Activated CD8-positive, alpha-beta T cell treated with anti-CD3 and anti-CD28 coated beads, Interleukin-2, amount 10 ng/mL, durations not matched to agents 7 days and 5 days (primary cell): Measurements from ENCODE around the gene SCAMP4. TPM values are rescaled to one million over a fixed set of nuclear protein-coding genes. Genes with fewer than 3 reads are reported as not detected.
A peak's percentile ranks its signal among the peaks of the same experiment; 100 is the strongest.

ENCODE experiments used
- ATAC-seq: fragments of 150-1000 bp; cut with Tn5 transposase; one replicate; pipeline ENCODE4 v1.10.0; 2021; ENCODE audit warnings: moderate library complexity
- CTCF ChIA-PET: fragments of 350-600 bp; sonication (Branson Sonifier 250); formaldehyde crosslinking; loops from one replicate; lab custom pipeline; 2021; ENCODE audit warnings: antibody characterized with exemption; lab: Charles Lee
- POLR2A ChIA-PET: fragments of 350-600 bp; sonication (Branson Sonifier 250); formaldehyde crosslinking; loops from one replicate; lab custom pipeline; 2021; ENCODE audit warnings: antibody characterized with exemption; lab: Charles Lee
- DNase-seq: peaks from one replicate; pipeline ENCODE4 v3.0.0-alpha.2; 2020
- H3K27ac Mint-ChIP-seq: one replicate; pipeline ENCODE4 v1.8.0; 2021; ENCODE audit warnings: mild to moderate bottlenecking, mixed read lengths
- H3K27me3 Mint-ChIP-seq: one replicate; pipeline ENCODE4 v1.8.0; 2021; ENCODE audit warnings: low read depth, mixed read lengths
- H3K36me3 Mint-ChIP-seq: one replicate; pipeline ENCODE4 v1.8.0; 2021; ENCODE audit warnings: low read depth, mixed read lengths
- H3K4me1 Mint-ChIP-seq: one replicate; pipeline ENCODE4 v1.8.0; 2021; ENCODE audit warnings: low read depth, mixed read lengths
- H3K4me3 Mint-ChIP-seq: one replicate; pipeline ENCODE4 v1.8.0; 2021; ENCODE audit warnings: mild to moderate bottlenecking, mixed read lengths
- H3K9me3 Mint-ChIP-seq: one replicate; pipeline ENCODE4 v1.8.0; 2022; ENCODE audit warnings: mixed read lengths; ENCODE audit not compliant: insufficient read depth
- total RNA-seq, 2 experiments: library from RNA; stranded (reverse); gene quantifications; one replicate each; pipeline ENCODE4 v1.2.3, GENCODE V29; 2021

Gene SCAMP4, protein sequence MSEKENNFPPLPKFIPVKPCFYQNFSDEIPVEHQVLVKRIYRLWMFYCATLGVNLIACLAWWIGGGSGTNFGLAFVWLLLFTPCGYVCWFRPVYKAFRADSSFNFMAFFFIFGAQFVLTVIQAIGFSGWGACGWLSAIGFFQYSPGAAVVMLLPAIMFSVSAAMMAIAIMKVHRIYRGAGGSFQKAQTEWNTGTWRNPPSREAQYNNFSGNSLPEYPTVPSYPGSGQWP
- total RNA-seq, result 10 to 100 TPM; 29.9 to 37.2 TPM

DNA sequence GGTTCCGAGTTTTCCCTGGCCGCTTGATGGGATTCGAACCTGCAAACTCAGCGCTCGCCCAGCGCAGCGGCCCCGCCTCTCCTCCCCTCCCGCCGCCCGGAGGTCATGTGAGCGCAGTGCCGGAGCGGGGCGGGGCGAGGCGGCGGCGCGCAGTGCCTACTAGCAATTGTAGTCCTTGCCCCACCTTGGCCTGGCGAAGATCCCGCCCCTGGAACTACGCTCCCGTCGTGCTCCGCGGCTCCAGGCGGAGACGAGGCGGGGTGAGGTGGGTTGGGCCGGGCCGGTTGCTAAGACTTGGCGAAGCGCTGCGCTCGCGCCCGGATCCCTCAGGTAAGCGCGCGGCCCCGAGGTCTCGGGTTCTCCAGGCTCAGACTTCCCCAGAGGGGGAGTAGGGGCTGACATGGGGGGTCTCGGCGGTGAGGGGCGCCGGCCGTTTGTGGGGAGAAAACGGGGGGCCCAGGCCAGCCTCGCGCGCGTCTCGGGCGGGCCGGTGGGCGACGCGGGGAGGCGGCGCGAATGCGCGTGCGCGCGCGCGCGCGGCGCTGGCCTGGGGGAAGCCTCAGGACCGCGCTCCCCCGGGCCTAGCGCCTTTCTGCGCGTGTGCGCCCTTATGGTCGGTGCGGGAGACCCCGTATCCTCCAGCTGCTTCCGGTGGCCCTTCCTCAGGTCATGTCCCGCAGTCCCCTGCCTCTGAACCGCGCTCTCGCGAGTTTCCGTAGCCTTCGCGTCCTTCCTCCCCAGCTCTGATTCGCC lies at the start of gene SCAMP4, which contains the start of gene ADAT3:
Gene SCAMP4 (plus strand): TSS at position 290 of the 753 bp plus-strand sequence. CDS start 9,621 bp downstream, outside the sequence.
Gene ADAT3 (plus strand): TSS at position 290 of the 753 bp plus-strand sequence. CDS start 6,649 bp downstream, outside the sequence.
- H3K36me3 Mint-ChIP-seq, result peaks cover 7% of the 10 kb centered on the region
- CTCF ChIA-PET, result interaction anchor here (1.2 kb wide), 1 partner anchor 41 kb away, joined by 4 read pairs; no protein-coding TSS in a partner anchor
- no peaks in the 10 kb centered on the region for H3K9me3 Mint-ChIP-seq
- peak within 1 kb of the TSS; percentile 89 for H3K4me3 Mint-ChIP-seq
- ATAC-seq (peak; percentile 98), DNase-seq (peak; percentile 100)
- H3K4me1 Mint-ChIP-seq, result peaks cover 51% of the 10 kb centered on the region
- no peaks in the 10 kb centered on the region for H3K27me3 Mint-ChIP-seq
- POLR2A ChIA-PET, result interaction anchor here (0.6 to 1.7 kb wide), 4 partner anchors 8 to 61 kb away, joined by 3 to 7 read pairs (median 4); no protein-coding TSS in a partner anchor
- peak within 1 kb of the TSS; percentile 90 for H3K27ac Mint-ChIP-seq

DNA sequence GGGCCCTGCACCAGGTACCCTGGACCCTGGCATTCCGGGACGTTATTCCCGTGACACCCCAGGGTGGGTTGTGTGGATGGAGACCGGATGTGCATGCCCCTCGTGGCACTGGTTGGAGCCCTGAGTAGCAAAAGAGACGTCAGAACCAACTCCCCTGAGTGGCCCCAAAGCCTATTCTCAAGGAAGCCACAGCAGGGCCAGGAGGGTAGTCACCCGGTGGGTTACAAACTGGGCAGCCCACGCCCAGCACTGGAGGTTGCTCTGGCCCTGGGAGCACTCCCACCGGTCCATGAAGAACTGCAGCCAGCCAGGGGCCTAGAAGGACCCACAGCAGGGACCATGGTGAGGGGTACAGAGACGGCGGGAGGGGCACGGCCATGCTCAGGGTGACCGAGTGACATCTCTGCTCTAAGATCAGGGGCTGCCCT lies 49.4 kb upstream of the SCAMP4 start:
- ATAC-seq, result peak; percentile 21
- peaks cover 9% of the 10 kb centered on the region for H3K36me3 Mint-ChIP-seq
- H3K27me3 Mint-ChIP-seq, result no peaks in the 10 kb centered on the region
- ChIA-PET CTCF (interaction anchor here (0.9 to 3.6 kb wide), 4 partner anchors 9 to 42 kb away, joined by 5 to 20 read pairs (median 6); no protein-coding TSS in a partner anchor), POLR2A (interaction anchor here (1.1 to 2.2 kb wide), 3 partner anchors 9 to 26 kb away, joined by 3 to 7 read pairs (median 6); no protein-coding TSS in a partner anchor)
- peak overlapping the region; percentile 83 for H3K4me3 Mint-ChIP-seq
- peak; percentile 68 for DNase-seq
- H3K27ac Mint-ChIP-seq, result peak overlapping the region; percentile 95
- H3K9me3 Mint-ChIP-seq, result no peaks in the 10 kb centered on the region
- peaks cover 74% of the 10 kb centered on the region for H3K4me1 Mint-ChIP-seq

DNA sequence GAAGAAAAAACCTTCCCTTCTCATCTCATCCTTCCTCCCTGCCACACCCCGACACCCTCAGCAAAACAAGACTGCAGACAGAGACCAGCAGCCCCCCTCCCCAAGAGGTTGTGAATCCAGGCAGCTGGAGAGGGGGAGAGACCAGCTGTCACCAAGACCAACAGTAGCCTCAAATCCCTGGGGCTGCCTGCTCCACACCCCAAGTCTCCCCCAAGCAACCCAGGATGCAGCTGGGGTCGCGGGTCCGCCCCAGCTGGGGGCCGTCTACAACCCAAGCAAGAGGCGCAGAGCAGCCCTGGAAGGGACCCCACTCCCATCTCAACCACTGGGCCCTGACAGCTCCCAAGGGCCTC lies 48.9 kb upstream of the SCAMP4 start:
- DNase-seq (no peak), ATAC-seq (no peak)
- ChIA-PET CTCF (interaction anchor here (0.9 to 1.8 kb wide), 3 partner anchors 8 to 30 kb away, joined by 3 to 7 read pairs (median 5); no protein-coding TSS in a partner anchor), POLR2A (interaction anchor here (1.1 to 2.2 kb wide), 3 partner anchors 9 to 26 kb away, joined by 3 to 7 read pairs (median 6); no protein-coding TSS in a partner anchor)
- Mint-ChIP-seq H3K9me3 (no peaks in the 10 kb centered on the region), H3K27me3 (no peaks in the 10 kb centered on the region), H3K4me3 (peak overlapping the region; percentile 83), H3K36me3 (peaks cover 7% of the 10 kb centered on the region), H3K27ac (peak overlapping the region; percentile 95), H3K4me1 (peaks cover 74% of the 10 kb centered on the region)

DNA sequence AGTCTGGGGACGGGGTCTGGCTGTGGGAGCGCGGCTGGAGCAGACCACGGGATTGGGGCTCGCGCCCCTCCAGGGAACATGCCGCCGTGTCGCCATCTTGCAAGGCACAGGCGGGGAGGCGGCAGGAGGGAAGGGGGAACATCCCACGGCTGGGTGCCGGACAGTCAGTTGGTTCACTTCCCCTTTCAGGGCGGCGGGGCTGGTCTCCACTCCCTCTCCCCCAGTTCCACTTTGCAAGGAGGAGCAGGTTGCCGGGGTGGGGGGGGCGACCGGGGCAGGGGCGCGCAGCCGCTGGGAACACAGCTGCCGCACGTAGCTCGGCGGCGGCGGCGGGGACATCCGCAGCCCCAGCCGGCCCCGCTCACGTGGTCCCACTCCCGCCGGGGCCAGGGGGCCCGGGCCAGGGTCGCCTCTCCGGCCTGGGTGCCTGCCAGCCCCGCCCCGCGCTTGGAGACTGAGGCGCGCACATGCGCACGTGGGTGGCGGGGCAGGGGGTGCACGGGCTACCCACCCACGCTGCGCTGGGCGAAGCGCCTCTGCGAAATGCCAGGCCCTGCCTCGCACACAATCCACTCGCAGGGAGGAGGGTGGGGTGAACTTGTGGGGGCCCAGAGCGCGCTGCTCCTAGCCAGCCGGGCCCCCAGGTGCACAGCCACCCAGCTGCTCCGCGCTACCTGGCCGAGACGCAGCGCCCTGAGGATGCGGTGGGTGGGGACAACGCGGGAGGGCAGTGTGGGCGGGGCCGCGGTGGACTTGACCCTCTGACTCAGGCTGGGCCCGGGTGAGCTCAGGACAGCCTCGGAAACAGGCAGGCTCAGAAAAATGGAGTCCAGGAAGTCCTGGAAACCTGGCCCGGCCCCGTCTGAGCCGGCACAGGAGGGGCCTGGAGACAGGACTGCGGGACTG lies 48.2 kb upstream of the SCAMP4 start:
- Mint-ChIP-seq H3K4me3 (peak overlapping the region; percentile 83), H3K27me3 (no peaks in the 10 kb centered on the region), H3K36me3 (peaks cover 7% of the 10 kb centered on the region), H3K4me1 (peaks cover 78% of the 10 kb centered on the region), H3K27ac (peak overlapping the region; percentile 95), H3K9me3 (no peaks in the 10 kb centered on the region)
- CTCF ChIA-PET, result interaction anchor here (0.8 to 1.8 kb wide), 6 partner anchors 8 to 40 kb away, joined by 3 to 7 read pairs (median 4); no protein-coding TSS in a partner anchor
- POLR2A ChIA-PET, result interaction anchor here (0.6 to 2.2 kb wide), 10 partner anchors 7 to 1093 kb away, joined by 3 to 9 read pairs (median 4); no protein-coding TSS in a partner anchor
- ATAC-seq (peak; percentile 15), DNase-seq (peak; percentile 51)

DNA sequence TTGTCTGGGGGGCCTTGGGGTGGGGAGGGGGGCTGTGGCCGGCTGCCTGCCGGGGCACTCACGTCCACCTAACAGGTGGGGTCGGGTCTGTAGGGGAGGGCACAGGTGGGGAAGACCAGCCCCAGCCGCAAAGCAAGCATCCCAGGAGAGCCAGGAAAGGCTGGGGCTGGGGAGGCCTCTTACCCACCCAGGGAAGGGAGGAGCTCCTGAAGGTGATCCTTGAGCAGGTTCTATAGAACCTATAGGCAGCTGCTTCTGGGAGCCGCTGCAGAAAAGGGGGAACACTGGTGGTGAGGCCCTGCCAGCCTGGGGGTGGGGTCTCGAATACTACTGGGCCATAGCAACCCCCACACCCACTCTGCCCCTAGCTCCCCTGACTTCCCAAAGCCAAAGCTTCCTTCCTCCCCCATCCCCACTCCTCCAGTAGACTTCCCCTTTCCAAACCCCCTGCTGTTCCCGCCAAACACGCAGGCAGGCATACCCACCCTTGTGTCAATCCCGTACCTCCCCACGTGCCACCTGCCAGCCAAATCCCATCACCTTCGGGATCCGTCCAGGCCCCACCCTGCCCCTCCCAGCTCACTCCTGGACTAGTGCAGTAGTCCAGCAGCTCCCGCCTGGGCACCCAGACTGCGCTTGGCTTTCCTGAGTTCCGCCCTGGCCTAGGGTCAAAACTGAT lies 47.4 kb upstream of the SCAMP4 start:
- CTCF ChIA-PET, result interaction anchor here (0.8 to 1.1 kb wide), 3 partner anchors 16 to 40 kb away, joined by 3 to 4 read pairs (median 3); no protein-coding TSS in a partner anchor
- H3K27ac Mint-ChIP-seq, result peak overlapping the region; percentile 81
- POLR2A ChIA-PET, result interaction anchor here (0.6 to 1.7 kb wide), 7 partner anchors 8 to 1092 kb away, joined by 3 to 9 read pairs (median 3); no protein-coding TSS in a partner anchor
- peak overlapping the region; percentile 68 for H3K4me3 Mint-ChIP-seq
- DNase-seq (no peak), ATAC-seq (no peak)
- peaks cover 76% of the 10 kb centered on the region for H3K4me1 Mint-ChIP-seq
- H3K9me3 Mint-ChIP-seq, result no peaks in the 10 kb centered on the region
- H3K27me3 Mint-ChIP-seq, result no peaks in the 10 kb centered on the region
- peaks cover 11% of the 10 kb centered on the region for H3K36me3 Mint-ChIP-seq

DNA sequence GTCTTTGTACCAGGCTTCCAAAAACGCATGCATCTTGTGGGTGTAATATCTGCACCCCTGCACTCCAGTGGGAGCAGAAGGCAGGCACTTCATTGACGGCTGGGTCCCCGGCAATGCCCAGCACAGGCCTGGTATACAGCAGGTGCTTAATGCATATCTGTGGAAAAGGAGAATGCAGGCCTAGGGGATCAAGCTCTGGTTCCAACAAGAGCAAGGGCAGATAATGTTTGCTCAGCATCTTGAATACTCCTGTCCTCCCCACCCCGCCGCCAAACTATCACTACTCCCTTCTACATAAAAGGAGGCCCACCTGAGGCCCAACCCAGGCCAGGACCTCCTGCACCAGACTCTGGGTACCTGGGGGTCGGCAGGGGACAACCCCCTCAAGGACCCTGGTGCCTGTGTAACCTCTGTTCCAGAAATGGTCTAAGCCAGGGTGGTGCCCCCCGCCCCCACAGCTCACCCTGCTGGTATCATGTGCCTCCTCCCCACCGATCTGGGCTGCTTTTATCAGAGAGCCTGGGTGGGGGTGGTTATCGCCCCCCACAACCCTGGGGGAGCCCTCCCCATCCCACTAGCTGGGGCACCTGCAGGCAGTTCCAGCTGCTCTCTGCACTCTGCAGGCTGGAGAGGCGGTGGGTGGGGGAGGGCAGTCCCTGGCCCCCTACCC lies 46.7 kb upstream of the SCAMP4 start:
- POLR2A ChIA-PET, result interaction anchor here (1.4 to 1.7 kb wide), 3 partner anchors 9 to 24 kb away, joined by 5 to 9 read pairs (median 6); no protein-coding TSS in a partner anchor
- H3K9me3 Mint-ChIP-seq, result no peaks in the 10 kb centered on the region
- ATAC-seq, result no peak
- H3K36me3 Mint-ChIP-seq, result peaks cover 5% of the 10 kb centered on the region
- DNase-seq, result no peak
- H3K27me3 Mint-ChIP-seq, result no peaks in the 10 kb centered on the region
- CTCF ChIA-PET, result no interaction called here
- peaks cover 68% of the 10 kb centered on the region for H3K4me1 Mint-ChIP-seq
- H3K4me3 Mint-ChIP-seq, result no peak overlapping the region
- peak overlapping the region; percentile 77 for H3K27ac Mint-ChIP-seq

DNA sequence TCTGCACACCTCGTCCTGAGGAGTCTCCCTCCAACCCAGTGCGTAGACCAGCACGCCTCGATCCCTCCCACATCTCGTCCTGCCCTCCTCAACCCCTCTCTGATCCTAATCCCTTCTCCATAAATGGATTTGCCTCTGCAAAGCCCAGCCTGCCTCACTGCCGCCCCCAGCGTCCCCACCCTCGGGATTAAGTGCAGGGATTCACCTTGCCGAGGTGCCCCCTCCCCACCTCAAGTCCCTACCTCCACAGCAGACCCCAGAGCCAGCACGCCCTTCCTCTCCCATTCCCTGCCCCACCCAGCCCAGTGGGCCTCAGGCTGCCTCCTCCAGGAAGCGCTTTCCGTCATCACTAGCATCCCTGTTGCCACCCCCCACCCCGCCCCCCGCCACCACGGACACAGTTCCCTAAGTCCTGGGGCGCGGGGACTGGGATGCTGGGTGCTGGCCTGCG lies 45.8 kb upstream of the SCAMP4 start:
- peak overlapping the region; percentile 8 for H3K4me3 Mint-ChIP-seq
- H3K27me3 Mint-ChIP-seq, result no peaks in the 10 kb centered on the region
- no peak for DNase-seq
- no peak for ATAC-seq
- ChIA-PET CTCF (no interaction called here), POLR2A (no interaction called here)
- no peaks in the 10 kb centered on the region for H3K9me3 Mint-ChIP-seq
- H3K4me1 Mint-ChIP-seq, result peaks cover 66% of the 10 kb centered on the region
- peaks cover 5% of the 10 kb centered on the region for H3K36me3 Mint-ChIP-seq
- peak overlapping the region; percentile 70 for H3K27ac Mint-ChIP-seq

DNA sequence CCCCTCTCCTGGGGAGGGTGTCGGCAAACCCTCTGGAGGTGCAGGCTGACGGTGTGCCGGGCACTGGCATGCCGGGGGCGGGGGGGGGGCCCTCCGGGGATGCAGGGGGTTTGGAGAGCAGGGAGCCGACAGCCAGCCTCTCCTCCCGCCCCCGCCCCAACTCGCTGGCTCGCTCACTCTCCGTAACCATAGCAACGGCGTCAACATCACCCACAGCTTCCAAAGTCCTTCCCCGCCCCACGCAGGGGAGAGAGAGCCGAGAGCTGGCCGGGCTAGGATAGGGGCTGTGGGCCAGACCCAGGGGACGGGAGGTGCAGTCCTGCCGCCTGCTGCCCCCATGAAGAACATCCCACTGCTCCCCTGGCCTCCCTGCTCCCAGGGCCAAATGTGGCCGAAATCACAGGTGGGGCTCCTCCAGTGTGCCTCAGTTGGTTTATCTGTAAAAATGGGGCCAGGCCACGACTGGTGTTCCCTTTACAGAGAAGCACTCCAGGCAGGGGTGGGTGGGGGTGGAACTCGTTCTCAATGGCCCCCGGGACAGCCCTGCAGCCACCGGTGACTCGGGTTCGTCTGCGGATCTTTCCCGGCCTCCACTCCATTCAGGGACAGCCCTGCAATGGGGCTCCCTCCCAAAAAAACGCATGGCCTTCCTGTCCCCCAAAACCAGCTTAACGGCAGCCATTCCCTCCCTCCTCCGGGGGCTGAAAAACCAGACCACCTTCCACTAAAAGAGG lies 45.0 kb upstream of the SCAMP4 start:
- Mint-ChIP-seq H3K36me3 (peaks cover 4% of the 10 kb centered on the region), H3K4me1 (peaks cover 60% of the 10 kb centered on the region), H3K9me3 (no peaks in the 10 kb centered on the region), H3K4me3 (no peak overlapping the region), H3K27me3 (no peaks in the 10 kb centered on the region), H3K27ac (no peak overlapping the region)
- ChIA-PET POLR2A (no interaction called here), CTCF (no interaction called here)
- no peak for ATAC-seq
- peak; percentile 51 for DNase-seq

DNA sequence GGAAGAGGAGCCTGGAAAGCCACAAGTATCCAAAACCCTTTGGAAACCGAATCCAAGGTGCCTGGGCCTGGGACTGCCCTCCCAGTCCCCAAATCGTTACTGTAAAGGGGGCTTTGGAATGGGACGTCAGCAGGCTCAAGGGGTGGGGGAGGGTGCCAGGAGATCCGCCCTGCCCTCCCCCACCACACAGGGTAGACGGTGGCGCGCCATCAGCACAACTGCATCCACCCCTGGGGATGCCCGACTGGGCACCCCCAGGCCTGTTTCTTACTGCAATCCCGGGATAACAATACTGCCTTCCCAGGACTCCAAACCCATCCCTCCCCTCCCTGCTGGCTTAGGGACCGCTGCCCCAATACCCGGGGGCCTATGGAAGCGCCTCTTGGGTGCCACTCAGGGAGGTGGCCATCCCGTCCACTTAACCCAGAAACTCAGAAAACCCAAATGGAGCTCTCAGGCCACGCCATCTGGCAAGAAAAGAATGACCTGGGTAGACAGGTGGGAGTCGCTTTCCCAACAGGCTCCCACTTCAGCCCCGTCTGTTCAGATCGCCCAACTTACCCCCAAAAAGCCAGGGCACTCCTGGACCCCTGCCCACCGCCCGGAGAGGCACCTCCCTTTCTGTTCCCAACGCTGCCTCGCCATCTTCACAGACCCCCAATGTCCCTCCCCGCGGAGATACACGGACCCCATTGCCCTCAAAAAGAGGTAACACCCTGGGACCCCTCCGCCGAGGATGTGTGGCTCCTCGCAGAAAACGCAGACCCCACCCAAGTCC lies 44.2 kb upstream of the SCAMP4 start:
- peak overlapping the region; percentile 95 for H3K4me3 Mint-ChIP-seq
- ChIA-PET POLR2A (interaction anchor here (1.0 kb wide), 1 partner anchor 233 kb away, joined by 3 read pairs; no protein-coding TSS in a partner anchor), CTCF (no interaction called here)
- peaks cover 60% of the 10 kb centered on the region for H3K4me1 Mint-ChIP-seq
- DNase-seq, result no peak
- no peaks in the 10 kb centered on the region for H3K27me3 Mint-ChIP-seq
- H3K9me3 Mint-ChIP-seq, result no peaks in the 10 kb centered on the region
- peaks cover 6% of the 10 kb centered on the region for H3K36me3 Mint-ChIP-seq
- ATAC-seq, result no peak
- H3K27ac Mint-ChIP-seq, result no peak overlapping the region
